Measurements from ENCODE around the gene A4GNT.

DNA sequence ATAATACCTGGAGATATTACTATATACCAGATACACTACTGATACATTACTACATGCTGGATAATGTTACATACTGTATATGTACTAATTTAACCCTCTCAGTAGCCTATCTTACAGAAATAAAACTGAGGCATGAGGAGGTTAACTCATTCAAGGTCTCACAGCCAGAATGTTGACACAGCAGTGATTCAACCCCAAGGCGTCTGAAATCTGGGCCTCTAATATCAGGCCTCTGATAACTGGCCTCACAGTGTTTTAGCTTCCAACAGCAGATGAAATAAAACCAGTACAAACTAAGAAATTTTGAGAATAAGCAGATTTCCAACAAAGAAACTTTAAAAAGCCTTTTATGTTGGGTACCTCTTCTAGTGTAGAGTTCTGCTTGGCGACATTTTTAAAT, 40.2 kb downstream of the A4GNT start:
- TF ChIP-seq BHLHE40 (IDR thresholded peaks at IDR 0.05; ENCODE audit: borderline replicate concordance), result no peak
- TF ChIP-seq FOXK2 (IDR thresholded peaks at IDR 0.05), result no peak

Measured in HEK293T (cell line).